COLO668 (cell line): ENCODE measurements around the gene RAD51D.
"Not testable (repeated sequence)": the region's sequence is repeated elsewhere in the genome, so short reads cannot be mapped to it uniquely, and the experiment has no call there.

ENCODE experiments used
- DNase-seq: peaks from one replicate; lab custom pipeline; 2025; ENCODE audit not compliant: unreplicated experiment; lab: John Stamatoyannopoulos, UW

The RAD51D gene

DNA sequence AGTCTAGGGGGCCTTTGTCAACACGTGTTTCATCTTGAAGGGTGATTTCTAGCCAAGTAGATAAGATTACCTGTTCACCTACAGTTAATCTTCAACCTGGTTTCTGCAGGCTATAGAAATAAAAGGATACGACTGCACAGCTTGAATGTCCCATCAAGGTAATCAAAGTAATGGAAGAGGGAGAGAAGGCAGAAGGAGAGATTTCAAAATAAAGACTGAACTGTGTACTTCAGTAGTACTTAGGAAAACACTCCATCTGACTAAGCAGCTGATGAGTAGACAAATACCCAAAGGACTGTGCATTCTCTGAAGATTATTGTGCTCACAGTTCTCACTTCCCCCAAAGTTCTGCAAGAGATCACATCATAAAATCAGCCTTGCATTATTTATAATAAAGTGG is 50.3 kb downstream of the RAD51D start:
- DNase-seq: no peak

DNA sequence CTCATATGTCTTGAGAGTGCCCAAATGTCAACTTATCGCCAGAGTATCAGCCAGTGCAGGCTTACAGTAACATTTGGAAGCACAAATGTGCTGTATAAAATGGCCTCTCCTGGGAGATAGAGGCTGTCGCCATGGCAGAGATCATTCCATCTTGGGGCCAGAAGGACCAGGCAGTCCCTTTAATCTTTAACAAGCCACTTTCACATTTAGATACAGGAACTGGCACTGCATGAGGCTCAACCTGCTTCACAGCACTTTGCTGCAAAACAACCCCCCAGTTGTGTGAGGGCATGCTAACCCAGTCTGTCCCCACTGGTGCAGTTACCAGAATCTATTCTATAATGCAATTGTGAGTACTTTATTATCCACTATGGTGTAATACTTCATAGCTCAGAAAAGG is 51.4 kb downstream of the RAD51D start:
- DNase-seq: no peak

DNA sequence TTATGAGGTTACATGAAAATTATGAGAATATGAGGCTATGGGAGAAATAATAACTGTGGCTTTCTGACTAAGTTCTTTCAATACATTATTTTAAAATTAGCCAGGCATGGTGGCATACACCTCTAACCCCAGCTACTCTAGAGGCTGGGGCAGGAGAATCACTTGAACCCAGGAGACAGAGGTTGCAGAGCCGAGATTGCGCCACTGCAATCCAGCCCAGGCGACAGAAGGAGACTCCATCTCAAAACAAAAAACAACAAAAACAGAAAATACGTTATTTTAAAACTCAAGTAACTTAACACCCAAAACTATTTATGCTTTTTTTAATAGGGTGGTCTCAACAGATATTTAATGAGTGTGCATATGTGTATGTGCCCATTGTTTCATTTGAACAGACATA is 53.8 kb downstream of the RAD51D start:
- no peak for DNase-seq

DNA sequence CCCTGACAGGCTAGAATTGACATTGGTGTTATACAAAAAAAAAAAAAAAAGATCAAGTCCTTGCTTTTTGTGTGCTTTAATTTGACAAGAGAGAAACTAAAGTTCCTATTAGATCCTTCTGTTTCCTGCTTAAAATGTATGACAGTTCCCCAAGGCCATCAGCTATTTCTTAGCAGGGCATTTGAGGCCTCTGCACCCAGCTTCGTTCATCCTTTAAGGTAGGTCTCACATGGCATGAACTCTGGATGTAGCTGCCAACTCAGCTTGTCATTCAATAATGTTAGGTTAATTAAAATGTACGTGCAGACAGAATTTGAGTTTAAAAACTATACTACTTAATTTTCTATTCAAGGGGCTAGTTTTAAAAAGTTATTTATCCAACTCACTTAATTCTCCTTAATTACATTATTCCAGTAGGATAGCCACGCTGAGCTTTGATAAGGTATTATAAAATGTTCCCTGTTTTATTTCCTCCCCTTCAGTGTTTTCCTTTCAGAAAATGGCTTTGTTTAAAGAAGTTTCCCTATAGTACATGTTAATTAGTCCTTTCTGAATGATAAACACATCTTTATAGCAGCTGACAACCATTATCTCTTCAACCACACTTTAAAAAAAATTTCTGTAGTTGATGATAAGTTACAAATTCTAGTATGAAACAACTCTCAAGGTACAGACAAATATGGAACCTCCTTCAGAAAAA is 55.0 kb downstream of the RAD51D start:
- DNase-seq: no peak

DNA sequence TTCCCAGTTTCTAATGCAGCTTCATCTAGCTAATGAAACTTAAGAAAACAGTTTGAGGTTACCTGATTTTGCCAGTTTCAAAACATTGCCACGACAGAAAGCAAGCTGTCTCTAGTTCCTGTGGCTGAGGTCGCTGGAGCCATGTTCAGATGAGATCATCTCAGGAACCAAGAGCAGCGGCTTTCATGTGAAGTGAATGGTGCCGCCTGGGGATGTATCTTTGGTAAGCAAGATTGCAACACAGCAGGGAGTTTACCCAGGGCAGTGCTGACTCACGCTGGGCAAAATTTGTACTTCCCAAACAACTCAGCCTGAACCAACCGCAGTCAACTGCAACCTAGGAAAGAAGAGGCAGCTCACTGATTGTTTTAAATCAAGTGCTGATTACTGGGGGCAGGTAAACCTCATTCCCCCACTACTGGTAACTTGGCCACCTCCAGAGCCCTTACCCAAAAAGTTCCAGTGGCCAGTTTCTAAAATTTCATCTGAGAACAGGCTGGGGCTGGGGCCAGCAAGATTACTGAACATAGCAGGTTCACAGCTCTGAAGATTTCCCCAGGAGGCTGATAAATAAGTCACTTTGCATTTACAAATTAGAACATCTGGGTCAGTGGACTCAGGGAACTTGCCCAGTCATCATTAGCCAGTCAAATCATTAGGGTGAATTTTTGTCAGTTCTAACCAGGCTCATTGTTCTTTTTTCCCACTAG is 56.0 kb downstream of the RAD51D start, which contains the start of gene RFFL:
Gene RFFL (minus strand): TSS at position 194 of the 710 bp plus-strand sequence. CDS start 37,154 bp downstream, outside the sequence.
- peak; percentile 54 for DNase-seq

DNA sequence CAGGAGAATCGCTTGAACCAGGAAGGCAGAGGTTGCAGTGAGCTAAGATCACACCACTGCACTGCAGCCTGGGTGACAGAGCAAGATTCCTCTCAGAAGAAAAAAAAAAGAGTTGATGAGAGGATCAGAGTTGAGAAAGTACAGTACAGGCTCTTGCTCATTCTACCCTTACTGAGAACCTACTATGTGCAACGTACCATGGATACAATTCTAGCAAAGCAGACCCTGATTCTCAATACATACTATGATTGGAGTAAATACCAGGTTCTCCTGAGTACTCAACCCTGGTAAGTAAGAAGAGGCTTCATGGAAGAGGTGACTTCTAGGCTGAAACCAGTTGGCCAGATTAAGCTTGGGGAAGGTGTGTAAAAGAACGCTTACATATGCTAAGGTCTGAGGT is 57.4 kb downstream of the RAD51D start:
- DNase-seq: no peak

DNA sequence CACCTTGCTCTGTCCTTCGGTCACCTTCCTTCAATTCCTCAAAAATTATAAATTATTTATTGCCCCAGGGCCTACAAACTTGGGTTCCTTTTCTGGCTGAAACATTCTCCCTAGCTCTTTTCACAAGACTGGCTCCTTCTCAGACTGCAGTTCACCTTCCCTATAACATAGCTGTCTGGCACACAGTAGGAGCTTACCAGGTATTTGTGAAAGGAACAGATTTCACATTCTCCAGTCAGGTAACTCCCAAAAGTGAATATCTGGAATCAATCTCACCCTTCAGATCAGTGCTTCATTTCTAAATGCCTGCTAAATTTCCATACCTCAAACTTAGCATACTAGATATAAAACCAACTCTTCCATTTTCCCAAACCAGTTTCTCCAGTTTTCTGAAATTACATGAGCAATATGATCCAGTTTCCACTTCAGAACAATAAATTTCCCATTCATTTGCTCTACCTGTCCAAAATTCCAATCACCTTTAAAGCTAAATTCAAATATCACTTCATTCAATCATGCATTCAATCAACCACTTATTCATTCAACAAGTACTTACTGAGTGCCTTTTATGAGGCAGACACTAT is 62.2 kb downstream of the RAD51D start:
- no peak for DNase-seq

DNA sequence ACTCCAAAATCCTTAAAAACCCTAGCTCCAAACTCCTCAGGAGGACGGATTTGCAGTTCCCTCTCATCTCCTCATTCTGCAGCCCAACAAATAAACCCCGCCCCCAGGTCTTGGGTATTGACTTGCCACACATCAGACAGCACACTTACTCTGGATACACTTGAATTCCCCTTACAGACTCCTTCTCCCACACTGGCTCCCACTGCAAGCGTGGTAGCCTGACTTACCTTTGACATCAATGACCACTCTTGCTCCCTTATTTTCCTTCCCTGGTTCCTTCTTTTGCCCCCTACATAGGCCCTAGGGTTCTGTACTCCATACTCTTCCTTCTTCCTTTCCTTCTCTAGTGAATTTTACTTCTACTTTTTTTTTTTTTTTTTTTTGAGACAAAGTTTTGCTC is 63.6 kb downstream of the RAD51D start:
- DNase-seq: no peak

DNA sequence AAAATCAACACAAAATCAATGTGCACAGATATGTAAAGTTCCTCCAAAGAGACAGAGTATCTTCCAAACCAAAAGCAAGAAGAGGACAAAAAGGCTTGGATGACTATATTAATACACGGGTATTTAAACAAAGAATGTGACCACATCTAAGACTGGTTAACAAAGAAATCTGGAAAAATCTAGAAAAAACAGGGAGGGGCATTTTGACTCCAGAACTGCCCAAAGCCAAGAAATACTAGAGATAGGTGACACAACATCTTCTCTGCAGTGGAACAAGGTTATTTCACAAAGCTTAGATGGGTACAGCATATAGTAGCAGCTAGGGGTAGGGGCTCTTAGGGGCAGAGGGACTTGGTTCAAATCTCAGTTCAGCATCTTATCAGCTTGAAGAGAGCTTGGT is 66.5 kb downstream of the RAD51D start:
- DNase-seq: no peak

DNA sequence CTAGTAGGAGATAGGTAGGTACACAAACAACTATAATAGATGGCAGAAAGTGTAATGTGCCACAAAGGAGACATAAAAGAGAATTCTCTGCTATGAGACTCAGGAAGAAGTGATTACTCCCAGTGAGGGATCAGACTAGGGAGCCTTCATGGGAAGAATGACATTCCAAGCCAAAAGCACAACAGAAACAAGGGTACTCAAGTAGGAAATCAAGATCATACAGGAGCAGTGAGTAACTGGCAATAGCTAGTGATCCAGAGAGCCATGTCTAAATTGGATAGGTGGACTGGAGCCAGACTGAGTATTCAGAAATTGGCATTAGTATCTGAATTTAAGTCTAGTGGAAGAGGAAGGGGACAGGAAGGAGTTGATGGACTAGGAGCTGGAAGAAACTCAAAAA is 66.9 kb downstream of the RAD51D start:
- no peak for DNase-seq

DNA sequence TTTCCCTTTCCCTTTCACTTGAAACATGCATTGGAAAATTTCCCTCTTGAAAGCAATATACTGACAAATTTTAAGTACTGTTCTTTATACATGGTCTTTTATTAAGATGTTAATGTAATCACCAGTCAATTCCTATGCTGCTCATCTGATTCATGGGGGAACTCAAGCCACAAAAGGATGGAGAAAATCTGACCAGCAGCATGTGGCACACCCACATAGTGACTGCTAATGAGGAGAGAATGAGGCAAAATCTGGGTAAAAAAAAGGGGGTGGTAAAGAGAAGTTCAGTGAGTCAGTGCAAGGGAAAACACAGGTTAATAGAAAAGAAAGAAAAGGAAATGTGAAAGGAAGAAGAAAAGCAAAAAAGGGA is 67.4 kb downstream of the RAD51D start:
- DNase-seq: no peak

DNA sequence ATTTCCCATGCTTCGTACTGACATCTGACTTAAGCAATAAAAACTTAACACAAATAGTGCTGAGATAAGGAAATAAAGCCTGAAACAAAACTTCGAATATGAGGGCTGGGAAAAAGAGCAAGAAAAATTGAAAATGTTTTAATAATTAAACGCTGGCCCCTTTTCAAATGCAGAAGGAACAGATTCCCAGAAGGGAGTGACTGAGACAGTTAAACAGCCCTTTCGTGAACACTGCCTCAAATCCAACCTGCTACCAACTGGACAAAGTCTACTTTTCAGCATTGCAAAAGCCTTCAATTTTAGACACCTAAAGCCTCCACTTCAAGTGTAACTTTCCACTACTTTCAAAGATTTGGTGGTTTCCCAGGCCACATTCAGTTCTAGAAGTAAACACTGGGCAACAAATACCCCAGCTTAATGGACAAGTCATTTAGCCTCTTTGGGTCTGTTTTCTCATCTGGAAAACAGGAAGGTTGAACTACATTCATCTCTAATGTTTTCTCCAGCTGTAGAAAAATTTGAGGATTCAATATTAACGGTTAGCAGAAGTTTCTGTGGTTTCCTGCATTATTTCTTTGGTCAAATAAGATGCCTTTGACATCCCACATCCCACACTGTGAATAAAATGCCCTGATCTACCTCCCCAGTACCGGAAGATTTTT is 68.0 kb downstream of the RAD51D start:
- no peak for DNase-seq

DNA sequence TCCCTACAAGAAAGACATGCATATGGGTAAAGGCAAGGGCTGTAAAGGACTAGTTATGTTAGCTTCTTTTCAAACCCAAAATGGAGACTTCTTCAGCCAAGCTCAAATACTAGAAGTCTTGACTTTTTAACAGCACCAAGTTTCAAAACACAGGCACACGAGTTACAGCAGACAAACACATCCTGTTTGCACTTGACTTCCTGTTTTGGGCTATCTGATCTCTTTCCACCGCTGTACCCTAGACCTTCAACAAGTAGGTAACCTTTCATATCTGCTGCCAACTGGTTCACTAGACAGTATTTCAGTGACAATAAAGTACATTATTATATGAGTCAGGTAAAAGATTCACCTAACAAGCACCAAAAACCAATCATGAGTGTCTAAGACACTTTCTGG is 68.5 kb downstream of the RAD51D start:
- DNase-seq: no peak

DNA sequence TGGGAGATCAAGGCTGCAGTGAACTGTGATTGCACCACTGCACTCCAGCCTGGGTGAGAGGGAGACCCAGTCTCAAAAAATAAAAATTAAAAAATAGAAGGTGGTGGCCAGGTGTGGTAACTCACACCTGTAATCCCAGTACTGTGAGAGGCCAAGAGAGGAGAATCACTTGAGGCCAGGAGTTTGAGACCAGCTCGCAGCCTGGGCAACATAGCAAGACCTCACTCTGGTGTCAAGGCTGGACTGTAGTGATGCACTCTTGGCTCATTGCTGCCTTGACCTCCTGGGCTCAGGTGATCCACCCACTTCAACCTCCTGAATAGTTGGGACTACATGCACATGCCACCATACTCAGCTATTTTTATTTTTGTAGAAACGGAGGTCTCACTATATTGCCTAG is 69.5 kb downstream of the RAD51D start:
- no peak for DNase-seq

DNA sequence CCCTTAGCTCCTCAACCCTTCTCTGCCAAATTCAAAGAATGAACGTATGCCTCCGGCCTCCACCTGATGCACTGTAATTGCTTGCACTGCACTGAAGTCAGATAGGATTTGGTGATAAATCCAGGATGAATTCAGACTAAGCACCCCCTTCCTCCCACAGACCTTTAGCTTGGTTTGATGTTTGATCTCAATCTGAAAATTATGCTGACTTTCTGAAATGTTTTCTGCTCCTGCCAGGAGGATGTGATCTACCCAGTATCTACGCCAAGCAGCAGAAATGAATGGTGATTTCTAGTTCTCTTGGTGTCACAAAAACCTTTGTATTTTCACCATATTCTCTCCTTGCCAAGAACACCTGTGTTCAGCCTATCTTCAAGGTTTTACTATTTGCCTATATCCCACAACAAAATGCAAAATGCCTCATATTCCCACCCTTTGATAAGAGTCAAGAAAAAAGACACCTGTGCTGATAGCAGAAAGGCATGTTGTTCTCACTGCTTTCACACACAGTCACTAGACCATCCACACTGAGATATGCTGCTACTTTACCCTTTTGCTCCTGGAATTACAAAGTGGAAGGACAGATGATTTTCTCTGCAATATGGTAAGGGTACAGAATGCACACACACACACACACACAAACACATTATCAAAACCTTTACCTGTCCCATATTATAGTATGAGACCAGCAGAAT is 70.8 kb downstream of the RAD51D start:
- DNase-seq: no peak

DNA sequence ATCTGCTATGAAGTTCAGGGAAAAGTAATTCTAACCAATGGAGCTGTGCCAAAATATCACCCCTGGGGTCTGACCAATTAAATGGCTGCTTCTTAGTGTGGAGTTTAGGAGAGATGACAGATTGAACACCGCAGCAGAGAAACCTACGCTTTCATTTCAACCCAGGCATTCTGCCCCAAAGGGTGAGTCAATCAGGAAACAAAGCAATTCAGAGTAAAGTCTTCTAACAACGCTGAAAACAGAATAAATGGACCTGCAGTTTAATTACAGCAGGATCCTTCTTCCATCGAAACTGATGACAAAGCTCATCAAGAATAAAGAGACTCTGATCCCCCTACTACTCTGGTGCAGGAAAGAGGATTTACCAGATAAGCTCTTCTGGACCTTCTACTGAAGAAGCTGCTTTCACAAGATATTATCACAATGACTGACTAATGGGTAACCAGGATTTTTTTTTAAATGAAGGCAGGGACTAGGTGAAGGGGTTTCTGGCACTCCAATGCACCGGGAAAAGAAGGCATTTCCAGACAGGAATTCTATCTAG is 72.8 kb downstream of the RAD51D start:
- DNase-seq: no peak

DNA sequence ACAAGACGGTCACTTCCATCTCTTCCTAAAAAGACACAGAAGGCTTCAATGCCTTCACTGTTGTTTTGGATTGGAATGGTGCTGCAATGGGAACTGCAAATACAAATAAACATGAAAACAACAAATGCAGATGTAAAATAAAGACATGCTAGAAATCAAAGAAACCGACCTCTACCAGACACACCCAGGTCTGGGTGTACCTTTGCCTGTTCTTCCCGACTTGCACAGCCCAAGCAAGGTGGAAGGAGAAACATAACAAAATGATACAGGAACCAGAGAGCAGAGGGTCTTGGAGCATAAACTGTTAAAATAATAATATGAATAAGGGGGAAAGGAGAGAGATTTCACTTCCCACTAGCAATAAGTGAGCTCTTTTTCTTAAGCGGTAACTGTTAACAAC is 73.4 kb downstream of the RAD51D start:
- no peak for DNase-seq

DNA sequence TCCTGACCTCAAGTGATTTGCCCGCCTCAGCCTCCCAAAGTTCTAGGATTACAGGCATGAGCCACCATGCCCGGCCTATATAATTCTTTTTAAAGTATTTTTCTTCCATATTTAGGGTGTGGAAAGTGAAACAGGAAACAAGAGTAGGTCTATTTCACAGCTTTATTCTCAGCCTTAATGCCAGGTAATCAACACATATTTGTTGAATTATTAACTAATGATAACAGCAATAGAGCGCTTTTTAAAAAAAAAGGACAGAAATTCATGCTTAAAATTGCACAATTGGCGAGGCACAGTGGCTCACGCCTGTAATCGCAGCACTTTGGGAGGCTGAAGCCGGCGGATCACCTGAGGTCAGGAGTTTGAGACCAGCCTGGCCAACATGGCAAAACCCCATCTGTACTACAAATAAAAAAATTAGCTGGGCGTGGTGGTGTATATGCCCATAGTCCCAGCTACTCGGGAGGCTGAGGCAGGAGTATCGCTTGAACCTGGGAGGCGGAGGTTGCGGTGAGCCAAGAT is 74.1 kb downstream of the RAD51D start:
- DNase-seq: not testable (repeated sequence)

DNA sequence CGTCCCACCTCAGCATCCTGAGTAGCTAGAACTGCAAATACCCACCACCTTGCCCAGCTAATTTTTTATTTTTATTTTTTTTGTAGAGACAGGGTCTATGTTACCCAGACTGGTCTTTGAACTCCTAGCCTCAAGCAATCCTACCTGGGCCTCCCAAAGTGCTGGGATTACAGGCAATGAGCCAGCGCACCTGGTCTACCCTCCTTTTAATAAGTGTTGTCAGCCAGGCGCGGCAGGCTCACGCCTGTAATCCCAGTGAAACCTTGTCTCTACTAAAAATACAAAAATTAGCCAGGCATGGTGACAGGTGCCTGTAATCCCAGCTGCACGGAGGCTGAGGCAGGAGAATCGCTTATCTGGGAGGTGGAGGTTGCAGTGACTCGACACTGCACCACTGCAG is 75.5 kb downstream of the RAD51D start:
- no peak for DNase-seq
